Testis (tissue), 3 donors: ENCODE results near the gene CRADD. TPM values are rescaled to one million over a fixed set of nuclear protein-coding genes. Genes with fewer than 3 reads are reported as not detected.

ENCODE experiments used
- DNase-seq: peaks from one replicate; pipeline ENCODE4 v3.0.0-alpha.2; 2019
- H3K27ac ChIP-seq, 2 donors: fragments of 200-600 bp; sonication (generic); one replicate each; pipeline ENCODE4 v1.5.1; 2019
- H3K27me3 ChIP-seq: fragments of 200-600 bp; sonication (generic); one replicate; pipeline ENCODE4 v1.5.1; 2019
- H3K36me3 ChIP-seq: fragments of 200-600 bp; sonication (generic); one replicate; pipeline ENCODE4 v1.5.1; 2017; ENCODE audit warnings: low read depth; ENCODE audit errors: missing control alignments
- H3K4me1 ChIP-seq: fragments of 200-600 bp; sonication (generic); one replicate; pipeline ENCODE4 v1.5.1; 2019
- H3K4me3 ChIP-seq, 2 donors: fragments of 200-600 bp; sonication (generic); one replicate each; pipeline ENCODE4 v1.5.1; 2017 to 2019
- H3K9me3 ChIP-seq: fragments of 200-600 bp; sonication (generic); one replicate; pipeline ENCODE4 v1.5.1; 2017
- POLR2A ChIP-seq: fragments of 450-650 bp; IDR thresholded peaks from one replicate; pipeline ENCODE4 v1.6.1; 2017; ENCODE audit warnings: antibody characterized with exemption, mild to moderate bottlenecking, moderate library complexity
- WGBS, 2 donors: methylation state at CpG; one replicate each; pipeline ENCODE4 v1.1.5; 2018; 5-methylcytosine and 5-hydroxymethylcytosine counted together
- intact Hi-C: fragments of 100-400 bp; cut with DNase I; formaldehyde crosslinking; loops from one replicate; pipeline ENCODE4 v1.15.1; 2023; ENCODE audit warnings: low total_unique reads
- polyA plus RNA-seq: library from polyadenylated mRNA; stranded (reverse); fragments of 350-450 nt; fragmentation: Illumina TruSeq; extraction: RNeasy Lipid Tissue Mini Kit (QIAGEN cat#74804); gene quantifications from one replicate; pipeline ENCODE4 v1.2.3, GENCODE V29; 2014; ENCODE audit warnings: low read depth, low replicate concordance; ENCODE audit not compliant: insufficient read depth
- total RNA-seq, 2 donors: library from RNA; depleted of rRNA; stranded (reverse); fragments of >200 nt; gene quantifications; one replicate each; pipeline ENCODE4 v1.2.3, GENCODE V29; 2016
- TF ChIP-seq, protein P1 (sequence below), 3 experiments: fragments of 450-650 bp in 2 of 3; fragments of 200-600 bp in 1 of 3; sonication (generic) in 1 of 3; IDR thresholded peaks; one replicate each; pipeline ENCODE4 v1.5.1; 2016 to 2019; ENCODE audit warnings: antibody characterized with exemption in 3 of 3, mild to moderate bottlenecking in 2 of 3, moderate library complexity in 1 of 3

CRADD gene
- total and polyA plus RNA-seq, 3 donors from 2014 or later = 43.2 to 53.0 (median 46.0) TPM

DNA sequence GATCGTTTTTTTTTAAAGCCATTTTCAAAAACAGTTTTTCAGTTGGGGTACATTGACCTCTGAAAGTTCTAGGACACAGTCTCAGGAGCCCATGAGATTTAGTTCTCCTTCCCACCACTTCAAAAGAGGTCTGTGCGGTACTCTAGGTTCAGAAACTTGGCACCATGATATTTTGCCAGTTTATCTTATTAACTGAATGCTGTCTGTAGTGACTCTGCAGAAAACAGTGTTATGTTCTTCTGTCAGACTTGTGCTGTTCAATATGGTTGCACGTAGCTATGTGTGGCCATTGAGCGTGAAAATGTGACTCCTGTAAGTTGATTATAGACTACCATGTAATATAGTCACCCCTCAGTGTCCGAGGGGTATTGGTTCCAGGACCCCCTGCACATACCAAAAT is 35.9 kb downstream of the CRADD start:
- DNase-seq = no peak
- Histone ChIP-seq H3K4me3 (no peak overlapping the region), H3K4me1 (peaks cover 17% of the 10 kb centered on the region), H3K9me3 (no peaks in the 10 kb centered on the region), H3K36me3 (no peaks in the 10 kb centered on the region), H3K27me3 (no peaks in the 10 kb centered on the region), H3K27ac (peak overlapping the region in 1 of 2 donors; percentile 86)
- intact Hi-C loops = no loop called here
- WGBS, 2 donors = 53 to 55% methylated on average over 5 of the region's 5 CpGs
- TF ChIP-seq, protein P1, sequence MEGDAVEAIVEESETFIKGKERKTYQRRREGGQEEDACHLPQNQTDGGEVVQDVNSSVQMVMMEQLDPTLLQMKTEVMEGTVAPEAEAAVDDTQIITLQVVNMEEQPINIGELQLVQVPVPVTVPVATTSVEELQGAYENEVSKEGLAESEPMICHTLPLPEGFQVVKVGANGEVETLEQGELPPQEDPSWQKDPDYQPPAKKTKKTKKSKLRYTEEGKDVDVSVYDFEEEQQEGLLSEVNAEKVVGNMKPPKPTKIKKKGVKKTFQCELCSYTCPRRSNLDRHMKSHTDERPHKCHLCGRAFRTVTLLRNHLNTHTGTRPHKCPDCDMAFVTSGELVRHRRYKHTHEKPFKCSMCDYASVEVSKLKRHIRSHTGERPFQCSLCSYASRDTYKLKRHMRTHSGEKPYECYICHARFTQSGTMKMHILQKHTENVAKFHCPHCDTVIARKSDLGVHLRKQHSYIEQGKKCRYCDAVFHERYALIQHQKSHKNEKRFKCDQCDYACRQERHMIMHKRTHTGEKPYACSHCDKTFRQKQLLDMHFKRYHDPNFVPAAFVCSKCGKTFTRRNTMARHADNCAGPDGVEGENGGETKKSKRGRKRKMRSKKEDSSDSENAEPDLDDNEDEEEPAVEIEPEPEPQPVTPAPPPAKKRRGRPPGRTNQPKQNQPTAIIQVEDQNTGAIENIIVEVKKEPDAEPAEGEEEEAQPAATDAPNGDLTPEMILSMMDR (IDR thresholded peaks at IDR 0.05) = no peak
- no peak for TF ChIP-seq POLR2A

- TF ChIP-seq, protein P1 (IDR thresholded peaks at IDR 0.05) = no peak
- TF ChIP-seq POLR2A = no peak
- H3K36me3 ChIP-seq = no peaks in the 10 kb centered on the region
- no peak overlapping the region for H3K4me3 ChIP-seq
- intact Hi-C loops = no loop called here
- no peak for DNase-seq
- 56 to 64% methylated on average over 4 of the region's 4 CpGs for WGBS, 2 donors
- H3K4me1 ChIP-seq = peaks cover 17% of the 10 kb centered on the region
- no peaks in the 10 kb centered on the region for H3K9me3 ChIP-seq
- H3K27me3 ChIP-seq = no peaks in the 10 kb centered on the region
- H3K27ac ChIP-seq = peak overlapping the region; percentile 69 to 86
Observed at GRCh38 chr12:93713800-93714199, 36.6 kb downstream of the CRADD start.

- Histone ChIP-seq H3K4me1 (peaks cover 17% of the 10 kb centered on the region), H3K27ac (peak overlapping the region; percentile 69 to 86), H3K36me3 (no peaks in the 10 kb centered on the region), H3K4me3 (no peak overlapping the region), H3K9me3 (no peaks in the 10 kb centered on the region), H3K27me3 (no peaks in the 10 kb centered on the region)
- intact Hi-C loops = no loop called here
- TF ChIP-seq, protein P1 (IDR thresholded peaks at IDR 0.05) = no peak
- TF ChIP-seq POLR2A = no peak
- DNase-seq = no peak
- 57 to 74% methylated on average over 5 of the region's 5 CpGs for WGBS, 2 donors
Observed at GRCh38 chr12:93714382-93714781, 37.2 kb downstream of the CRADD start.

GRCh38 chr12:93719710-93720109 is 42.5 kb downstream of the CRADD start:
- WGBS, 2 donors = 93 to 98% methylated on average over 1 of the region's 1 CpG
- TF ChIP-seq, protein P1 (IDR thresholded peaks at IDR 0.05) = no peak
- TF ChIP-seq POLR2A = no peak
- Histone ChIP-seq H3K27ac (no peak overlapping the region), H3K27me3 (no peaks in the 10 kb centered on the region), H3K4me1 (no peaks in the 10 kb centered on the region), H3K4me3 (no peak overlapping the region), H3K9me3 (no peaks in the 10 kb centered on the region), H3K36me3 (no peaks in the 10 kb centered on the region)
- intact Hi-C loops = no loop called here
- no peak for DNase-seq

DNA sequence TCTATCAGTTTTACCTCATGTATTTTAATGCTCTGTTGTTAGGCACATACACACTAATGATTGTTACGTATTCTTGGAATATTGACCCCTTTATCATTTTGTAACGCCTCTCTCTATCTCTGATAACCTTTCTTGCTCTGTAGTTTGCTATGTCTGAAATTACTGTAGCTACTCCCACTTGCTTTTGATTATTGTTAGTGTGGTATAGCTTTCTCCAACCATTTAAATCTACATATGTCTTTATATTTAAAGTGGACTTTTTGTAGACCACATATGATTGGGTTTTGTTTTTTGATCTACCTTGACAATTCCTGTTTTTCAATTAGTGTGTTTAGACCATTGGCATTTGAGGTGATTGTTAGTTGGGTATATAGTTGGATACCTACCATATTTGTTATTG is 43.4 kb downstream of the CRADD start:
- Histone ChIP-seq H3K27ac (no peak overlapping the region), H3K27me3 (no peaks in the 10 kb centered on the region), H3K9me3 (no peaks in the 10 kb centered on the region), H3K36me3 (no peaks in the 10 kb centered on the region), H3K4me1 (no peaks in the 10 kb centered on the region), H3K4me3 (no peak overlapping the region)
- WGBS, 2 donors = 86 to 96% methylated on average over 2 of the region's 2 CpGs
- TF ChIP-seq, protein P1 (IDR thresholded peaks at IDR 0.05) = no peak
- no peak for TF ChIP-seq POLR2A
- intact Hi-C loops = no loop called here
- DNase-seq = no peak
